ENCODE data around the gene SYTL5.

The SYTL5 gene

DNA sequence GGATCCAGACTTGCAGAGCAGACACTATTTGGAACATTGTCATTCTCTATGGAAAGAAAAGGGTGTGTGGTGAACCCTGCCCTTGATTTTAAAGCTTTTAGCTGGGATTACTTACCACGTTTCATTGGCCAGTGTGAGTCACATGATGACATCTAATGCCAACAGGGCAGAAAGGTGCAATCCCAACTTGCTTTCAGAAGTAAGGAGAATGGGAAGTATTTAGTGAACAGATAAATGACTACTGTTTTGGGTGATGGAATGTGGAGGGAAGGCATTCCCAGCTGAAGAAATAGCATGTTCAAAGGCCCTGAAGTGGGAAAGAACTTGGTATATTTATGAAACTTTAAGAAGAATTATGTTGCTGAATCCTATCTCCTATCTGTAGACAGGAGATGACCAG lies 44.5 kb downstream of the SYTL5 start:
- DNase-seq (ENCODE audit: insufficient read length, low spot score) (no peak), FAIRE-seq (no peak)
- TF ChIP-seq SPI1 (IDR thresholded peaks at IDR 0.05; ENCODE audit: low read depth, low read length) (no peak), POU2F2 (IDR thresholded peaks at IDR 0.05; ENCODE audit: low read depth, low read length) (no peak), TAF1 (IDR thresholded peaks at IDR 0.05; ENCODE audit: low read depth, low read length) (no peak), POLR2A (IDR thresholded peaks at IDR 0.05; ENCODE audit: low read depth, low read length) (no peak), PAX5 (IDR thresholded peaks at IDR 0.05; ENCODE audit: insufficient read depth, low read length, severe bottlenecking) (no peak), POLR2AphosphoS5 (IDR thresholded peaks at IDR 0.05; ENCODE audit: low read depth, low read length) (no peak)

DNA sequence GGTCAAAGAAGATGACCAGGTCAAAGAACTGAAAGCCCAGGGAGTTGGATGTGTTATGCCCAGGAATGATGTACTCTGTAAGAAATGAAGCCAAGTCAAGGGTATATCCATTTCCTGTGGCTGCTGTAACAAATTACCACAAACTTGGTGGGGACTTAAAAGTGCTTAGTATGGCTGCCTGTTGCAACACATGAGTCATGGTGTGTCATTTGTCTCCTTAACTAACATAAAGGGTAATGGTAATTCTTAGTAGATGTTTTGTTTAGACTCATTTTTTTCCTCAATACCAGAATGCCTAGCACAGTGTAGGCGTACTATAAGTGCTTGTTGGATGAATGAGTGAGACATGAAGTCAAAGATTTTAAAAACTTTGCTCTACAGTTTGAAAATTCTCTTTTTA lies 45.7 kb downstream of the SYTL5 start:
- DNase-seq (ENCODE audit: insufficient read length, low spot score) (no peak), FAIRE-seq (no peak)
- no peak for TF ChIP-seq POLR2A (IDR thresholded peaks at IDR 0.05; ENCODE audit: low read depth, low read length)
- TF ChIP-seq PAX5 (IDR thresholded peaks at IDR 0.05; ENCODE audit: insufficient read depth, low read length, severe bottlenecking) = no peak
- TF ChIP-seq POU2F2 (IDR thresholded peaks at IDR 0.05; ENCODE audit: low read depth, low read length) = no peak
- no peak for TF ChIP-seq TAF1 (IDR thresholded peaks at IDR 0.05; ENCODE audit: low read depth, low read length)
- TF ChIP-seq SPI1 (IDR thresholded peaks at IDR 0.05; ENCODE audit: low read depth, low read length) = no peak
- TF ChIP-seq POLR2AphosphoS5 (IDR thresholded peaks at IDR 0.05; ENCODE audit: low read depth, low read length) = no peak

DNA sequence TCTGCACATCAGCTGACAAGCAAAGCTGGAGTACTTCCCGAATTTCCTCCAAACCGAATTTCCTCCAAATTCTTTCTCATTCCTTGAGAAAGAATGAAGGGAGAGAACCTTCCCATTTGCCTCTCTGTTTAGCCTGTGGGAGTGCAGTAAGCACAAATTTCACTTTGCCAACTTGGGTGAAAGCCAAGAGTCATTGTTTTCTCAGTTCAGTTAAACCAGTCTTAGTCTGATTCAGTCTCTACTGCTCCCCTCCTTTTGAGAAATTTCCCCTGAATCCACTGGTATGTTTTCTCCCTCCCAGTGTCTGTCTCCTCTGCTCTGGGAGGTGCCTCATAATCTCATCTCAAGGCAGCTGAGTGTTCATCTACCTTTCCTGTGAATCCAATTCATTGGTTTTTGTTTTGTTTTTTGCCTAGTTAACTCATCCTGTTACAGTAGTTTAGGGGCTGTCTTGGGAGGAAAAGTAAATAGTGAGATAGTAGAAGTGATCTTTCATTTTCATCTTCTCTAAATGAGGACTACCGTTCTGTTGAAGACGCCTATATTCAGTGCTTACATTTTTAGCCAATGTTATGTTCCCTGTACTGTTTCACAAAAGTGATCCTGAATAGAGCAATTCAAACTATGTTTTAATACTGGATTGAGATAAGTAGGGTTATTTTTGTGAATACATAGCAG lies 49.0 kb downstream of the SYTL5 start:
- no peak for TF ChIP-seq SPI1 (IDR thresholded peaks at IDR 0.05; ENCODE audit: low read depth, low read length)
- TF ChIP-seq PAX5 (IDR thresholded peaks at IDR 0.05; ENCODE audit: insufficient read depth, low read length, severe bottlenecking) = no peak
- TF ChIP-seq POLR2AphosphoS5 (IDR thresholded peaks at IDR 0.05; ENCODE audit: low read depth, low read length) = no peak
- TF ChIP-seq POLR2A (IDR thresholded peaks at IDR 0.05; ENCODE audit: low read depth, low read length) = no peak
- no peak for TF ChIP-seq POU2F2 (IDR thresholded peaks at IDR 0.05; ENCODE audit: low read depth, low read length)
- no peak for TF ChIP-seq TAF1 (IDR thresholded peaks at IDR 0.05; ENCODE audit: low read depth, low read length)
- no peak for FAIRE-seq
- no peak for DNase-seq (ENCODE audit: insufficient read length, low spot score)

DNA sequence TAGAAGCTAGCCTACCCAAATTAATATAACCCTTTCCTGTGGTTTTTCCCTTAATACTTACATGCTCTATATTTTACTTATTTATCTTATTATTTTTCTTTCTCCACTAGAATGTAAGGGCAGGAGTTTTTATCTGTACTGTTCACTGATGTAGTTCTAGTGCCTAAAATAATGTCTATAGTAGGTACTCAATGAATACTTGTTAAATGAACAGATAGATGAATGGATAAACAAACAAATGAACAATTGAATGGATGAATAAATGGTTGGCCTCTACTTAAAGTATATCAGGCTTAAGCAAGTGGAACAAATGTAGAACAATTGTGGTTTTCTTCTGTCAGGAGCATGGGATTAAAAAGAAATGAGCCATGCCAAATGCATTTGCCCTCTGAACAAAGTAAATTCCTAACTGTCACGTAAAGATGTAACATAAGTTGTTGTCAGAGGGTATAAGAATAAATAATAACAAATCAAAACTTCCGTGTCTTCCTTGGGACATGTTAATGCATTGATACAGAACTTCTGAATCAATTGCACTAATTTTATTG lies 54.1 kb downstream of the SYTL5 start:
- no peak for TF ChIP-seq PAX5 (IDR thresholded peaks at IDR 0.05; ENCODE audit: insufficient read depth, low read length, severe bottlenecking)
- TF ChIP-seq POLR2A (IDR thresholded peaks at IDR 0.05; ENCODE audit: low read depth, low read length) = no peak
- TF ChIP-seq POU2F2 (IDR thresholded peaks at IDR 0.05; ENCODE audit: low read depth, low read length) = no peak
- TF ChIP-seq TAF1 (IDR thresholded peaks at IDR 0.05; ENCODE audit: low read depth, low read length) = no peak
- no peak for TF ChIP-seq SPI1 (IDR thresholded peaks at IDR 0.05; ENCODE audit: low read depth, low read length)
- DNase-seq (ENCODE audit: insufficient read length, low spot score) (no peak), FAIRE-seq (no peak)

DNA sequence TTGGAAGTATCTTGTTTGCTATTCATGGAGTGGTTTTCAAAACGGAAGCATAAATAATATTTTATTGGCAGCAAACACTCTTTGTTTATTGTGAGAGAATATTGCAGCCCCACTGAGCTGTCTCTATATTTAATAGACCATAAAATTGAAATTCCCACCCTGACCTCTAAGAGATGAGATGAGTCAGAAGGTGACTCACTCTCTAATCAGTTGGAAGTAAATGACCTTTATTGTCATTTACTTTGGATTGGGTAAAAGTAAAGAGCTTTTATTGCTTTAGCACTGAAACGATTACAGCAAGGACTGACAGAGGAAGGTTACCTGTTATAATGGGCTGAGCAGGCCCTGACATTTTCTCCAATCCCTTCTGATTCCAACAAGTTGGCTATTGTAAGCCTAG lies 55.0 kb downstream of the SYTL5 start:
- TF ChIP-seq POU2F2 (IDR thresholded peaks at IDR 0.05; ENCODE audit: low read depth, low read length) (no peak), TAF1 (IDR thresholded peaks at IDR 0.05; ENCODE audit: low read depth, low read length) (no peak), PAX5 (IDR thresholded peaks at IDR 0.05; ENCODE audit: insufficient read depth, low read length, severe bottlenecking) (no peak), SPI1 (IDR thresholded peaks at IDR 0.05; ENCODE audit: low read depth, low read length) (no peak), POLR2AphosphoS5 (IDR thresholded peaks at IDR 0.05; ENCODE audit: low read depth, low read length) (no peak), POLR2A (IDR thresholded peaks at IDR 0.05; ENCODE audit: low read depth, low read length) (no peak)
- DNase-seq (ENCODE audit: insufficient read length, low spot score) = no peak
- no peak for FAIRE-seq

DNA sequence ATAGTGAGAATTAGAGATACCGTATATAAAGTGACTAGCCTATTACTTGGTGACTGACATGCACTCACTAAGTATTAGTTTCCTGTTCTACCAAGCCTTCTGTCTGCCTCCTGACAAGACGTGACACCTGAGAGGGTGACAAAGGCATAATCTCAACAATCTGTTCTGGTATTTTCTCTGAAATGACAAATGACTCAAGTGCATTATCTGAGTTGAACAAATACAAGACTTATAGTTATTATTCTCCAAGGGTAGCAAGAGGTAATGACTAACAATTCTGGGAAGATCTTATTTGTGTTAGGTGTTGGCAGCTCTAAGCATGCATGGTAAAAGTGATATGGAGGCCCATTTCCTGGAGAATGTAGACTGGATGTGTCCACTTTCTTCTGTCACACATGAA lies 60.6 kb downstream of the SYTL5 start:
- FAIRE-seq = no peak
- no peak for DNase-seq (ENCODE audit: insufficient read length, low spot score)

DNA sequence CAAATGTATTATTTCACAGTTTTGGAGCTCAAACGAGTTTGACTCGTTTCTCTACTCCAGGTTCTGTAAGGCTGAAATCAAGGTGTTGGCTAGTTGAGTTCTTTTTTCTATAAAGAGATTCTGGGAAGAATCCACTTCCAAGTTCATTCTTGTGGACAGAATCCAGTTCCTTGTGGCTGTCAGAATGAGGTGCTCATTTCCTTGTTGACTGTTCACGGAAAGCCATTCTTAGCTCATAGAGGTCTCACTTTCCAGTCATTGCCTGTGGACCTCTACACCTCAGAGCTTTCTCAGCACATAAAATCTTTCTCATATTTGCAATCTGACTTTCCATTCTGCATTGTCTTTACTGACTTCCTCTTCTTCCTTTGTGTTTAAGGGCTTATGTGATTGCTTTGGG lies 62.9 kb downstream of the SYTL5 start:
- DNase-seq (ENCODE audit: insufficient read length, low spot score) = no peak
- TF ChIP-seq POLR2AphosphoS5 (IDR thresholded peaks at IDR 0.05; ENCODE audit: low read depth, low read length) (no peak), PAX5 (IDR thresholded peaks at IDR 0.05; ENCODE audit: insufficient read depth, low read length, severe bottlenecking) (no peak), POLR2A (IDR thresholded peaks at IDR 0.05; ENCODE audit: low read depth, low read length) (no peak), POU2F2 (IDR thresholded peaks at IDR 0.05; ENCODE audit: low read depth, low read length) (no peak), TAF1 (IDR thresholded peaks at IDR 0.05; ENCODE audit: low read depth, low read length) (no peak), SPI1 (IDR thresholded peaks at IDR 0.05; ENCODE audit: low read depth, low read length) (no peak)
- FAIRE-seq = no peak

More for the DNA sequence above, 60.6 kb downstream of the SYTL5 start:
- TF ChIP-seq TAF1 (IDR thresholded peaks at IDR 0.05; ENCODE audit: low read depth, low read length) = no peak
- TF ChIP-seq PAX5 (IDR thresholded peaks at IDR 0.05; ENCODE audit: insufficient read depth, low read length, severe bottlenecking) = no peak
- TF ChIP-seq POLR2AphosphoS5 (IDR thresholded peaks at IDR 0.05; ENCODE audit: low read depth, low read length) = no peak
- TF ChIP-seq SPI1 (IDR thresholded peaks at IDR 0.05; ENCODE audit: low read depth, low read length) = no peak
- no peak for TF ChIP-seq POLR2A (IDR thresholded peaks at IDR 0.05; ENCODE audit: low read depth, low read length)
- no peak for TF ChIP-seq POU2F2 (IDR thresholded peaks at IDR 0.05; ENCODE audit: low read depth, low read length)

DNA sequence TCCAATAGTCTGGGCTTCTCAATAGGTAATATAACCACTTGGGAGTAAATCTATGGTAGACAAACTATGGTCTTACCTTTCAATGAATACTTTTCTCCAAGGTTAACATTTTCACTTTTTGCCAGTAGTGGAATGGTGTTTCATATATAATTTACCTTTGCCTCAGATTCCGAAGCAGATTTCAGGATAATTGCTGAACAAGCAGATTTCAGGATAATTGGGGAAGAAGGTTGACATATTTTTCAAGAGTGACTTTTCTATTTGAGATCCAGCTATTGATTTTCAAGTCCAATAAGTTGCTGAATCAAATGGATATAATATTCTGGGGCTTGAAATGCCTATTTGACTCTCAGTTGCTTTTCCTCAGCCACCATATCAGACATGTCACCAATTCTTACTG lies 63.6 kb downstream of the SYTL5 start:
- FAIRE-seq (no peak), DNase-seq (ENCODE audit: insufficient read length, low spot score) (no peak)
- TF ChIP-seq POU2F2 (IDR thresholded peaks at IDR 0.05; ENCODE audit: low read depth, low read length) (no peak), TAF1 (IDR thresholded peaks at IDR 0.05; ENCODE audit: low read depth, low read length) (no peak), SPI1 (IDR thresholded peaks at IDR 0.05; ENCODE audit: low read depth, low read length) (no peak), PAX5 (IDR thresholded peaks at IDR 0.05; ENCODE audit: insufficient read depth, low read length, severe bottlenecking) (no peak), POLR2AphosphoS5 (IDR thresholded peaks at IDR 0.05; ENCODE audit: low read depth, low read length) (no peak), POLR2A (IDR thresholded peaks at IDR 0.05; ENCODE audit: low read depth, low read length) (no peak)

DNA sequence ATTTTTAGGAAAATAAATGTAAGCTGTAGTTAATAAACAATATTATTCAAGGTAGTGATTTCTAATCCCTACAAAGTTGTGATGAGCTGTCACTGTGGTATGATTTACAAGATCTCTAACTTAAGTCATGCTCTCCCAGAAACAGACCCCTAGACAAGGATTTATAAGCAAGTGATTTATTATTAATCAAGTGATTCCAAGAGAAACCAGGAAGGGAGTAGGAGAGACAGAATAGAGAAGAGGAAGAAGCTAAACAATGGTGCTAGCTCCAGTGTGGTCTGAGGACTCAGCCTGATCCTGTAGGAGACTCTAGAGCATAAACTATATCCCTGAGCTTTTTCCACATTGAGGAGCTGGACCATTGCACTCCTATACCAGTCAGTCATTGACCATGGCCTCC lies 73.1 kb downstream of the SYTL5 start:
- no peak for FAIRE-seq
- DNase-seq (ENCODE audit: insufficient read length, low spot score) = no peak
- TF ChIP-seq PAX5 (IDR thresholded peaks at IDR 0.05; ENCODE audit: insufficient read depth, low read length, severe bottlenecking) (no peak), TAF1 (IDR thresholded peaks at IDR 0.05; ENCODE audit: low read depth, low read length) (no peak), POLR2AphosphoS5 (IDR thresholded peaks at IDR 0.05; ENCODE audit: low read depth, low read length) (no peak), POLR2A (IDR thresholded peaks at IDR 0.05; ENCODE audit: low read depth, low read length) (no peak)
